Posterior cingulate gyrus (tissue), 11 donors: ENCODE results near the gene ISYNA1.

Source experiments
- DNase-seq, 10 donors: peaks; one replicate each; pipeline versions ENCODE4 v3.0.0 to v3.0.0-alpha.2; 2020 to 2021; ENCODE audit warnings: mixed read lengths in 3 of 10
- intact Hi-C: fragments of 100-400 bp; cut with DNase I; formaldehyde crosslinking; loops from one replicate; pipeline ENCODE4 v1.15.1; 2023

ISYNA1 gene

DNA sequence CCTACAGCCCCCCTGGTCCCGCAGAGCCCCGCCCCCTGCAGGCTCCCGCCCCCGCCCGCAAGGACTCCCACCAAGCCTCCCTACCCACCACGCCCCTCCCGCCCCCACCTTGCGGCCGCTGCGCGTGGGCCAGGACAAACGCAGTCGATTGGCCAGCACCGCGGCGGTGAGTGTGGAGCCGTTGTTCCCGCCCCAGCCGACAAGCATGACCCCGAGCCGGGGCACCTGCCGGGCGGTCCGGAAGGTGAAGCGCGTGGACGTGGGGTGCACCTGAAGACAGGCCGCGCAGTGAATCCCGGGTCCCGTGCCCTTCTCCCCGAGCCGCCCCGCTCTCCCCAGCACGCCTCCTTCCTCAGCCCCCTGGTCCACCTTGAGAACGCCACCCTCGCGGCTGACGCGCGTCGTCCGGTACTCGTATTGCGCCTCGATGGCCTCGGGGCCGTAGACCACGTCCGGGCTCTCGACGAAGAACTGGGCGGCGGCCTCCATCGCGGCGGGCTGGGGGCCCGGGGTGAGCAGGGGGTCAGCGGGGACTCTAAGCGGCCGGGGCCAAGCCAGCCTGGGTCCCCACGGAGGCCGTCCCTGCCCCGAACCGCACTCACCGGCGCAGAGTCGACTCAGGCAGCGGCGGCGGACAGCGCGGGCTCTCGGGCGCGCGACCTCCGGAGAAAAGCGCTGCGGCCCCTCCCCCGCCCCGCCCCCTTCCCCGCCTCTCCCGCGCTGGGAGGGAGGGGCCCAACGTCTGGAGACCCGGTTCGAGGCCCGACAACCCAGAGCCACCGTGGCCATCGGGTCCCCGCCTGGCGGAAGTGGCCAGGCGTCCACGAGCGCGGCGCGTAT, at the start of gene ISYNA1:
TSS of gene ISYNA1 (minus strand) at position 643 of the 840 bp plus-strand sequence. CDS start at position 489, 154 bp downstream.
- intact Hi-C loops = no loop called here
- DNase-seq = no peak

DNA sequence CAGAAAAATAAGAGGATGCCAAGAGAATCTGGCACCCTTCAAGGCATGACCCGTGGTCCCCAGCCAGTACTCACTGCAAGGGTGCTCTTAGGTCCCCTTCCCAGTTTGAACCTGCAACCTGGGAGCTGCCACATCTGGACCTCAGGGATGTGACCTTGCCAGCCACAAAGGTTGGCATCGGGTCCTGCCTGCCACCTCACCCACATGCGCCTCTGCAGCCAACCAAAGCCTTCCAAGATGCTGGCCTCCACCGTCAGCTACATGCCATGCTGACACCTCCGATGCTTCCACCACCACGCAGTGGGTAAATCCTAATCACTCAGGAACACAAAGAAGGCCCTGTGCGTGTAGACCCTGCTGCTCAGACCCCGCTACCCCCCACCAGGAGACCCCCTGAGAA, 48.8 kb upstream of the ISYNA1 start:
- intact Hi-C loops = no loop called here
- no peak for DNase-seq

DNA sequence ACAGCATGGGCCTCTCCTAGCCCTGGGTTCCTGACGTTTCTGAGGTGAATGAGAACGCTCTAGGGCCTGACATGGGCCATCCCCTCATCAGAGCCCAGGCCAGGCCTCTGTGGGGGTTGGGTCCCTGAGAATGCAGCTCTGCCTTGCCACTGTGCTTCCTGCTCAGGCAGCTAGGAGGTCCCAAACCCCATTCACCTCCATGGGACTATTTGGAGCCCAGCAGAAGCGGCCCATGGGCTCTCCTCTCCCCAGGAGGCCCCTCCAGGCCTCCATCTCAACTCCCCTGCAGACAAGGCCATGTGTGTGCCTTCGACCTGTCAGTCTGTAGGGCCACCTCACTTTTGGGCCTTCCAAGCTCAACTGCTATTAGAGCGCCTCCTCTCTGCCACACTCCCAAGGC, 47.1 kb upstream of the ISYNA1 start:
- intact Hi-C loops = no loop called here
- no peak for DNase-seq

DNA sequence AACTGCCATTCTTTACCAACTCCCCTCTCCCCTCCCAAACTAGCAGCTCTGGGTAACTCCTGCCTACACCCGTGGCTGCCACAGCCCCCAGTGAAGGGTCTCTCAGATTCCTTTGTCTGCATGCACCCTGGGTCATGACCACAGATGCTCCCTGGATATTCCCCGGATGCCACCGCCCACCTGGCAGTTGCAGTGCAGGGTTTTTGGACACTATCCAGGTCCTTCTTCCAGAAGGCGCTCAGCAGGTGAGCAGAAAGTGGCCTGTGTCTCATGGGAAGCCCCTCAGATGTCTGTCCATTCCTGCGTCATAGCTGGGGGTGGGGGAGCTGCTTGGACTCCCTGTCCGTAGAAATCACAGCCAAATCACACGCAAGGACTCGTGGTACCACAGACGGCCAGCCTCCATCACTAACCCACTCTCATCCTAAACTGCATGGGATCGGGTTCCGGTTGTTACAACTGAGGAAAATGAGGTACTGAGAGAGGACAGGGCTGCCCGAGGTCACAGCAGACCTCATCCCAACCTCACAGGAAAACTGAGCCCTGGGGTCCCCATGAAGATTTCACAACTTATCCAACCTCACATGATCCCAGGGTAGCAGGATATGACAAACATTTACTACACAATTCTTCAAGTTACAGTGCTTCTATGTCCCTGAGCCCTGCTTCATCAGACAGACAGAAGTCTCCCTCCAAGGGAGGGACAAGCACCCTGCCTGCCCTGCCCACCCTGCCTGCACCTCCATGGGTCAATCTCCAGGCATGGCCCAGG, 45.4 kb upstream of the ISYNA1 start:
- no peak for DNase-seq
- intact Hi-C loops = no loop called here

DNA sequence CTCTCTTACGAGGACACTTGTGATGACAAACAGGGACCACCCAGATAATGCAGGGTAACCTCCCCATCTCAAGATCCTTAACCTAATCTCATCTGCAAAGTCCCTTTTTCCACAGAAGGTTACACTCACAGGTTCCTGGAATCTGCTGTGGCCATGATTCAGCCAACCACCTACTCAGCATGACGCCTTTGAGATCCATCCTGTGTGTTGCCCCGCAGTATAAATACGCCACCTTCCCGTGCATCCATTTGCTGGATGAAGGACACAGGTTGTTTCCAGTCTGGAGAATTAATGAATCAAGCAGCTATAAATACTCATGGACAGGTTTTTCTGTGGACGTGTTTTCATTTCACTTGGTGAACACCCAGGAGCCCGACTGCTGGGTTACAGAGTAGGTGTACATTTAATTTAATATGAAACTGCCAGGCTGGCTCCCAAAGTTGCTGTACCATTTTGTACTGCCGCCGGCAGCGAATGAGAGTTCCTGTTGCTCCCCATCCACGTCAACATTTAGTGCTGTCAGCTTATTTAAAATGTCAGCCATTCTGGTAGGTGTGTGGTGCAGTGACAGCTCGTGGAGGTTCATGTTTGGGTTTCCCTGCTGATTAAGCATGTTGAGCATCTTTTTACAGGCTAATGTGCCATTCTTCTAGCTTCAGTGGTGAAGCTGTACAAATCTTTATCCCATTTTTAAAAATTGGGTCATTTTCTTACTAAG, 43.7 kb upstream of the ISYNA1 start:
- intact Hi-C loops = no loop called here
- DNase-seq = no peak

- intact Hi-C loops = no loop called here
- no peak for DNase-seq
Measured at GRCh38 chr19:18480006-18480691, 42.2 kb upstream of the ISYNA1 start.

GRCh38 chr19:18478545-18479311, 40.8 kb upstream of the ISYNA1 start:
- DNase-seq = peak in 4 of 10 donors; percentile 38 to 92 (median 60)
- intact Hi-C loops = no loop called here

- intact Hi-C loops = no loop called here
- DNase-seq = no peak
Measured at GRCh38 chr19:18477974-18478373, 40.0 kb upstream of the ISYNA1 start.

- no peak for DNase-seq
- intact Hi-C loops = no loop called here
Measured at GRCh38 chr19:18477042-18477779, 39.3 kb upstream of the ISYNA1 start.

- DNase-seq = no peak
- intact Hi-C loops = no loop called here
Measured at GRCh38 chr19:18476507-18477041, 38.6 kb upstream of the ISYNA1 start.

DNA sequence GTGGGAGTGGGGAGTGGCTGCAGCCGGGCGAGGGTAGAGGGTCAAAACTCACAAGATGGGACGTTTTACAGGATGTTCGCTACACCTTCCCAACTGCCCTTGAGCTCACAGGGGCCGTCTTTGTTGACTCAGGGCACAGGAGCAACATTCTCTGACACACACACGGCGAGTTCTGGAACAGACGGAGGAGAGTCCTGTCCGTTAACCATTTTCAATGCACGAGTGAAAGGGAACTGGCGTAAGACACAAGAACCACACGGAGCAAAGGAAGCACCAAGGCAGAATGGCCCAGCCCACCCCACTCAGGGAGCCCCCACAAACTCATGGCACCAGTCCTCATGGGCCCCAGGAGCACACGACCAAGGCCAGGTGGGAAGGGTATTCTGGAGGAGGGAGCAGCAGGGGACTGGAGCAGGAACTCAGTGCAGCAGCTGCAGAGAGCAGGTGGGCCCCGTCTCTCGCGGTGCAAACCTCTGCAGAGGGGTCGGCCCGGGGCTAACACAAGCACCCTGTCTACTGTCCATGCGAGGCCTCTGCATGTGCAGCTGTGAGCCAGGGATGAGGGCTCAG, 37.9 kb upstream of the ISYNA1 start:
- no peak for DNase-seq
- intact Hi-C loops = no loop called here

GRCh38 chr19:18475004-18475453, 37.1 kb upstream of the ISYNA1 start:
- intact Hi-C loops = no loop called here
- DNase-seq = no peak

- intact Hi-C loops = no loop called here
- no peak for DNase-seq
Measured at GRCh38 chr19:18474366-18474887, 36.5 kb upstream of the ISYNA1 start.

- intact Hi-C loops = no loop called here
- DNase-seq = no peak
Measured at GRCh38 chr19:18473706-18474087, 35.8 kb upstream of the ISYNA1 start.

DNA sequence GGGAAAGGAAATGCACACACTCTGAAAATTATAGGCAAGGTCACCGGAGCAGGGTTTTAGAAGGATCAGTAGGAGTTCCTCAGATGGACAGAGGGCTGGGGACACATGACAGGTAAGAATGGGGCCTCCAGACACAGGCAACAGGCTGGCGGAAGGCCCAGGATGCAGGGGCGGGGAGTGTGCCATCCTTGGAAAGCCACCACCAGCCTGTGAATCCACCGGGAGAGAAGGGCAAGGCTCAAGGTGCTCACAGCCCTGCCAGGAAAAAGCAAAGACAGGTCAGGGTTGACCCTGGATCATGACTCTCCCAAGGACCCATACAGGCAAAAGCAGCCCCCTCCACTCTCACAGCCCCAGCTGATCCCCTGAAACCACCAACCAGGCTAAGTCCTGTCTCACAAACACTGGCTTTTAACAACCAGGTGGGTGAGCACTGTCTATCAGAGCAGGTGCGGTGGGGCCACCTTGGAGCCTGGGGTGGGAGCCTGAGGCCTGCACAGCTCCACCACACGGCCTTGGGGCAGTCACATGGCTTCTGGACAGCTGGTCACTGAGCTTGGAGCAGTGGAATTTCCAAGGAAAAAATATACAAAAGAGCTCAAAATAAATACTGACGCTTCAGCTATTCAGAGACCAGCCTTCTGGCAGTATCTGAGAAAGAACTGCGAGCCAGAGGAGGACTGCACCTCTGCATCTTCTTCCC, 35.2 kb upstream of the ISYNA1 start:
- DNase-seq = peak in 1 of 10 donors; percentile 54
- intact Hi-C loops = no loop called here

- intact Hi-C loops = no loop called here
- no peak for DNase-seq
Measured at GRCh38 chr19:18470787-18471186, 32.9 kb upstream of the ISYNA1 start.

- intact Hi-C loops = loop anchor here (5.0 kb wide), 1 partner anchor 53 kb away; the partner anchor contains the start of gene ELL
- DNase-seq = peak in 6 of 10 donors; percentile 45 to 93 (median 64)
Measured at GRCh38 chr19:18469069-18469846, 31.3 kb upstream of the ISYNA1 start.
